Stimulated activated CD8-positive, alpha-beta memory T cell treated with anti-CD3 and anti-CD28 coated beads, Interleukin-7, amount 100 ng/mL, for 1 hour (primary cell): ENCODE data around the gene GALNT9.

ENCODE experiments used
- DNase-seq, 2 donors: peaks; one replicate each; pipeline ENCODE4 v3.0.0-alpha.2; 2020; ENCODE audit warnings: low read depth in 2 of 2

GALNT9 gene

GRCh38 chr12:132294121-132295034 is 35.0 kb downstream of the GALNT9 start:
- DNase-seq: no peak

GRCh38 chr12:132292328-132293319 is 36.8 kb downstream of the GALNT9 start:
- DNase-seq: no peak

- no peak for DNase-seq
These were observed 37.8 kb downstream of the GALNT9 start for GRCh38 chr12:132291402-132292175.

GRCh38 chr12:132290203-132290540 is 39.2 kb downstream of the GALNT9 start:
- DNase-seq: no peak

GRCh38 chr12:132289356-132290202 is 39.8 kb downstream of the GALNT9 start:
- no peak for DNase-seq

GRCh38 chr12:132288516-132289215 is 40.7 kb downstream of the GALNT9 start:
- no peak for DNase-seq

- no peak for DNase-seq
These were observed 41.8 kb downstream of the GALNT9 start for GRCh38 chr12:132287391-132288238.

GRCh38 chr12:132286912-132287311 is 42.5 kb downstream of the GALNT9 start:
- DNase-seq: no peak

- no peak for DNase-seq
These were observed 43.3 kb downstream of the GALNT9 start for GRCh38 chr12:132285991-132286681.

- DNase-seq: no peak
These were observed 44.3 kb downstream of the GALNT9 start for GRCh38 chr12:132284827-132285741.

- no peak for DNase-seq
These were observed 45.1 kb downstream of the GALNT9 start for GRCh38 chr12:132284071-132284826.

- DNase-seq: no peak
These were observed 46.2 kb downstream of the GALNT9 start for GRCh38 chr12:132282950-132283771.

GRCh38 chr12:132282031-132282949 is 47.1 kb downstream of the GALNT9 start:
- DNase-seq: no peak

GRCh38 chr12:132281038-132281437 is 48.4 kb downstream of the GALNT9 start:
- DNase-seq: no peak

- no peak for DNase-seq
These were observed 49.0 kb downstream of the GALNT9 start for GRCh38 chr12:132280406-132280805.
